Hepatocyte (in vitro differentiated cells): ENCODE results near the gene HOXC6.

ENCODE experiments used
- CTCF ChIP-seq: fragments of 200-600 bp; sonication (generic); IDR thresholded peaks from 2 replicates; pipeline ENCODE4 v1.5.1; 2016; ENCODE audit warnings: antibody characterized with exemption, mild to moderate bottlenecking; ENCODE audit not compliant: poor library complexity
- EZH2phosphoT487 ChIP-seq: fragments of 200-600 bp; sonication (generic); IDR thresholded peaks from one replicate; pipeline ENCODE4 v1.6.1; 2018; ENCODE audit warnings: antibody characterized with exemption, mild to moderate bottlenecking, low read depth, moderate library complexity; ENCODE audit not compliant: unreplicated experiment, severe bottlenecking

- no peak for TF ChIP-seq CTCF
- TF ChIP-seq EZH2phosphoT487: no peak
These were observed 2.7 kb downstream of the HOXC6 start for GRCh38 chr12:54030889-54031471.
